Measurements from ENCODE around the gene AARS2.

DNA sequence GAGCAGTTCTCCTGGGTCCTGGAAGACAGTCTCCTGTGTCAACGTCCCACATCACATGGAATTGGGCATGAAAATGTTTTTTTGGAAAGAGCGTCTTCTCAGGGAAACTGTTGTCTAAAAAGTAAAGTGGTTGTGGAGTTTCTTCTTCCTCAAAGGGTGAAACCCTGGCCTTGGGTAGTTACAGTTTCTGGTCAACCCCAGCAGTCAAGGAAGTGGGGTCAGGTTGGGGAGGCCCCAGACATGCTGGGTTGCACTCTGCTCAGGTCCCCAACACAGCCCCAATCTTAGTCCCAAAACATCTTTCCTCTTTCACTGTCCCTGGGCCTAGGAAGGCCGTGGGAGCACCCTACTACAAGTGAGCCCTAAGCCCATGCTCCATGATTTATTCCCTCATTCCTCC lies 46.8 kb downstream of the AARS2 start:
- no peak for TF ChIP-seq POLR2A (IDR thresholded peaks at IDR 0.05)
- TF ChIP-seq, protein P1, sequence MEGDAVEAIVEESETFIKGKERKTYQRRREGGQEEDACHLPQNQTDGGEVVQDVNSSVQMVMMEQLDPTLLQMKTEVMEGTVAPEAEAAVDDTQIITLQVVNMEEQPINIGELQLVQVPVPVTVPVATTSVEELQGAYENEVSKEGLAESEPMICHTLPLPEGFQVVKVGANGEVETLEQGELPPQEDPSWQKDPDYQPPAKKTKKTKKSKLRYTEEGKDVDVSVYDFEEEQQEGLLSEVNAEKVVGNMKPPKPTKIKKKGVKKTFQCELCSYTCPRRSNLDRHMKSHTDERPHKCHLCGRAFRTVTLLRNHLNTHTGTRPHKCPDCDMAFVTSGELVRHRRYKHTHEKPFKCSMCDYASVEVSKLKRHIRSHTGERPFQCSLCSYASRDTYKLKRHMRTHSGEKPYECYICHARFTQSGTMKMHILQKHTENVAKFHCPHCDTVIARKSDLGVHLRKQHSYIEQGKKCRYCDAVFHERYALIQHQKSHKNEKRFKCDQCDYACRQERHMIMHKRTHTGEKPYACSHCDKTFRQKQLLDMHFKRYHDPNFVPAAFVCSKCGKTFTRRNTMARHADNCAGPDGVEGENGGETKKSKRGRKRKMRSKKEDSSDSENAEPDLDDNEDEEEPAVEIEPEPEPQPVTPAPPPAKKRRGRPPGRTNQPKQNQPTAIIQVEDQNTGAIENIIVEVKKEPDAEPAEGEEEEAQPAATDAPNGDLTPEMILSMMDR (IDR thresholded peaks at IDR 0.05) = no peak
